Head of caudate nucleus (tissue), 42 donors: ENCODE results near the gene ENHO.

Experiments
- DNase-seq, 42 donors: peaks; one replicate each; pipeline versions ENCODE4 v3.0.0 to v3.0.0-alpha.2; 2020 to 2021; ENCODE audit warnings: mixed read lengths in 7 of 42
- intact Hi-C: fragments of 100-400 bp; cut with DNase I; formaldehyde crosslinking; loops from one replicate; pipeline ENCODE4 v1.15.0; 2022

Gene ENHO

GRCh38 chr9:34557426-34558321, 34.9 kb upstream of the ENHO start:
- DNase-seq: no peak

GRCh38 chr9:34556949-34557348, 34.2 kb upstream of the ENHO start:
- intact Hi-C loops: no loop called here
- no peak for DNase-seq

More at GRCh38 chr9:34557426-34558321, 34.9 kb upstream of the ENHO start:
- intact Hi-C loops: no loop called here

- intact Hi-C loops: no loop called here
- no peak for DNase-seq
These were observed 33.2 kb upstream of the ENHO start for GRCh38 chr9:34555936-34556525.

- DNase-seq: peak in 1 of 42 donors; percentile 15
These were observed 32.7 kb upstream of the ENHO start for GRCh38 chr9:34555500-34555899.

GRCh38 chr9:34555002-34555348, 32.2 kb upstream of the ENHO start:
- intact Hi-C loops: no loop called here
- DNase-seq: peak in 1 of 42 donors; percentile 17

More at GRCh38 chr9:34555500-34555899, 32.7 kb upstream of the ENHO start:
- intact Hi-C loops: no loop called here

GRCh38 chr9:34554211-34555001, 31.6 kb upstream of the ENHO start:
- intact Hi-C loops: no loop called here
- DNase-seq: peak in 4 of 42 donors; percentile 4 to 22 (median 9)

- intact Hi-C loops: no loop called here
- DNase-seq: peak in 6 of 42 donors; percentile 5 to 40 (median 20)
These were observed 30.8 kb upstream of the ENHO start for GRCh38 chr9:34553511-34554021.

- peak in 4 of 42 donors; percentile 5 to 26 (median 18) for DNase-seq
- intact Hi-C loops: no loop called here
These were observed 30.2 kb upstream of the ENHO start for GRCh38 chr9:34552986-34553385.

- DNase-seq: peak in 6 of 42 donors; percentile 5 to 35 (median 22)
- intact Hi-C loops: no loop called here
These were observed 29.8 kb upstream of the ENHO start for GRCh38 chr9:34552606-34552981.

- peak in 8 of 42 donors; percentile 5 to 25 (median 15) for DNase-seq
- intact Hi-C loops: no loop called here
These were observed 29.2 kb upstream of the ENHO start for GRCh38 chr9:34551751-34552605.

- DNase-seq: peak in 9 of 42 donors; percentile 6 to 25 (median 9)
- intact Hi-C loops: no loop called here
These were observed 28.0 kb upstream of the ENHO start for GRCh38 chr9:34550681-34551270.

- peak in 7 of 42 donors; percentile 8 to 29 (median 19) for DNase-seq
- intact Hi-C loops: no loop called here
These were observed 27.4 kb upstream of the ENHO start for GRCh38 chr9:34550016-34550680.

- intact Hi-C loops: loop anchor here (5.0 kb wide), 1 partner anchor 47 kb away; no protein-coding TSS in a partner anchor
- peak in 1 of 42 donors; percentile 24 for DNase-seq
These were observed 26.6 kb upstream of the ENHO start for GRCh38 chr9:34549407-34549732.

GRCh38 chr9:34547960-34548611, 25.3 kb upstream of the ENHO start:
- peak; percentile 63 to 94 (median 85) for DNase-seq
- intact Hi-C loops: loop anchor here (2.0 to 5.0 kb wide), 2 partner anchors 43 to 46 kb away; no protein-coding TSS in a partner anchor

- peak in 41 of 42 donors; percentile 67 to 95 (median 82) for DNase-seq
- intact Hi-C loops: loop anchor here (2.0 to 5.0 kb wide), 2 partner anchors 44 to 45 kb away; no protein-coding TSS in a partner anchor
These were observed 24.3 kb upstream of the ENHO start for GRCh38 chr9:34546834-34547827.
